PC-3 (cell line): Measurements from ENCODE around the gene LHFPL3. TPM values are rescaled to one million over a fixed set of nuclear protein-coding genes. Genes with fewer than 3 reads are reported as not detected.

Source experiments
- ATAC-seq: fragments of 200-7000 bp; cut with Tn5 transposase; 2 replicates; pipeline ENCODE4 v1.9.1; 2020; ENCODE audit warnings: mild to moderate bottlenecking, moderate library complexity
- BruUV-seq: library from RNA; stranded (reverse); fragments of 400-500 nt; replicated peaks from 2 replicates; lab custom pipeline; 2021; lab: Mats Ljungman, UMichigan
- CTCF ChIA-PET: fragments of 300-600 bp; sonication (Branson Sonifier 250); formaldehyde crosslinking; loops from one replicate; lab custom pipeline; 2022; ENCODE audit warnings: antibody characterized with exemption; lab: Charles Lee
- POLR2A ChIA-PET: fragments of 300-600 bp; sonication (Branson Sonifier 250); formaldehyde crosslinking; loops from one replicate; lab custom pipeline; 2022; ENCODE audit warnings: antibody characterized with exemption; ENCODE audit not compliant: unreplicated experiment; lab: Charles Lee
- DNase-seq: peaks from one replicate; pipeline ENCODE4 v3.0.0-alpha.2; 2015
- H2AFZ ChIP-seq: fragments of 300-600 bp; sonication (generic); 2 replicates; pipeline ENCODE4 v1.6.0; 2016; ENCODE audit warnings: antibody characterized with exemption, low read length
- H3F3A ChIP-seq: fragments of 300-600 bp; sonication (generic); one replicate; pipeline ENCODE4 v1.6.0; 2017; ENCODE audit warnings: antibody characterized with exemption, low read length, control low read depth, mild to moderate bottlenecking; ENCODE audit not compliant: unreplicated experiment
- H3K27ac ChIP-seq: fragments of 300-600 bp; sonication (generic); 2 replicates; pipeline ENCODE4 v1.5.1; 2016; ENCODE audit warnings: mild to moderate bottlenecking, low read length
- H3K27me3 ChIP-seq: fragments of 300-600 bp; sonication (generic); 2 replicates; pipeline ENCODE4 v1.6.1; 2016; ENCODE audit warnings: low read length, mixed read lengths
- H3K36me3 ChIP-seq: fragments of 300-600 bp; sonication (generic); 2 replicates; pipeline ENCODE4 v1.6.1; 2016; ENCODE audit warnings: low read depth, mixed run types, low read length, mixed read lengths
- H3K4me1 ChIP-seq: fragments of 300-600 bp; sonication (generic); 2 replicates; pipeline ENCODE4 v1.5.1; 2016; ENCODE audit warnings: low read length; ENCODE audit not compliant: insufficient read depth
- H3K4me2 ChIP-seq: fragments of 300-600 bp; sonication (generic); 2 replicates; pipeline ENCODE4 v1.6.0; 2016; ENCODE audit warnings: low read length
- H3K4me3 ChIP-seq: fragments of 300-600 bp; sonication (generic); 2 replicates; pipeline ENCODE4 v1.5.1; 2016; ENCODE audit warnings: mild to moderate bottlenecking, low read length, mixed read lengths
- H3K79me2 ChIP-seq: fragments of 300-600 bp; sonication (generic); 2 replicates; pipeline ENCODE4 v1.6.1; 2017; ENCODE audit warnings: low read length, mixed read lengths
- H3K9ac ChIP-seq: fragments of 300-600 bp; sonication (generic); 2 replicates; pipeline ENCODE4 v1.6.0; 2016; ENCODE audit warnings: mild to moderate bottlenecking, low read length
- H3K9me2 ChIP-seq: fragments of 300-600 bp; sonication (generic); replicated peaks from 2 replicates; pipeline ENCODE4 v1.6.1; 2016; ENCODE audit warnings: mixed run types, low read length, mixed read lengths
- H3K9me3 ChIP-seq: fragments of 300-600 bp; sonication (generic); 2 replicates; pipeline ENCODE4 v1.6.1; 2016; ENCODE audit warnings: low read length, mixed read lengths
- H4K20me1 ChIP-seq: fragments of 300-600 bp; sonication (generic); 2 replicates; pipeline ENCODE4 v1.6.1; 2016; ENCODE audit warnings: low read length, mixed read lengths
- EZH2 ChIP-seq: fragments of 300-600 bp; sonication (generic); IDR thresholded peaks from one replicate; pipeline ENCODE4 v1.6.1; 2017; ENCODE audit warnings: antibody characterized with exemption, mild to moderate bottlenecking, low read length; ENCODE audit not compliant: unreplicated experiment
- EZH2phosphoT487 ChIP-seq: fragments of 300-600 bp; sonication (generic); IDR thresholded peaks from 2 replicates; pipeline ENCODE4 v1.6.1; 2018; ENCODE audit warnings: mild to moderate bottlenecking, antibody characterized with exemption, low read length, borderline replicate concordance
- intact Hi-C: fragments of 100-400 bp; cut with micrococcal nuclease; formaldehyde crosslinking; loops from 2 replicates; pipeline ENCODE4 v1.9.0; 2023
- total RNA-seq: library from RNA; depleted of rRNA; stranded (reverse); fragments of >200 nt; gene quantifications from 2 replicates; pipeline ENCODE4 v1.2.3, GENCODE V29; 2014
- TF ChIP-seq, protein P1 (sequence below): fragments of 300-600 bp; sonication (generic); conservative IDR thresholded peaks from 2 replicates; pipeline ENCODE4 v1.5.1; 2017; ENCODE audit warnings: antibody characterized with exemption, low read depth, mild to moderate bottlenecking, low read length

The LHFPL3 gene
- total RNA-seq, 1 experiment from 2014 or later = not detected

DNA sequence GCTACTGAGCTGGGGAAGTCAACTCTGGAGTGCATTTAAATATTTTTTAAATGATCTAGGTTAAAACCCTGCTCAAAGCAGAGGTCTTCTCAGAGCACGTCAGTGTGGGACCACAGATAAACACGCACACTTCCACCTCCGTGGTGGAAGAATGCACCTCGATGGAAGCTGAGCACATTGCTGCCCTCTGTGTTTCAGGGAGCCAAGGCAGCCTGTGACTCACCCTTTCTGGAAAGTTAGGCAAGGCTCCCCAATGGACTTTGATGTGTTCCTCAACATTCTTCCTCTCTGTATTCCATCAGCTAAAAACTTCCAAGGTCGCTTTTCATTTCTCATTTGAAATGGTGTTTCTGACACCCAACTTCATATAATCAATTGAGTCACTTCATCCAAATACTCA, 514.8 kb downstream of the LHFPL3 start:
- TF ChIP-seq EZH2 = no peak
- TF ChIP-seq EZH2phosphoT487 = no peak
- TF ChIP-seq, protein P1, sequence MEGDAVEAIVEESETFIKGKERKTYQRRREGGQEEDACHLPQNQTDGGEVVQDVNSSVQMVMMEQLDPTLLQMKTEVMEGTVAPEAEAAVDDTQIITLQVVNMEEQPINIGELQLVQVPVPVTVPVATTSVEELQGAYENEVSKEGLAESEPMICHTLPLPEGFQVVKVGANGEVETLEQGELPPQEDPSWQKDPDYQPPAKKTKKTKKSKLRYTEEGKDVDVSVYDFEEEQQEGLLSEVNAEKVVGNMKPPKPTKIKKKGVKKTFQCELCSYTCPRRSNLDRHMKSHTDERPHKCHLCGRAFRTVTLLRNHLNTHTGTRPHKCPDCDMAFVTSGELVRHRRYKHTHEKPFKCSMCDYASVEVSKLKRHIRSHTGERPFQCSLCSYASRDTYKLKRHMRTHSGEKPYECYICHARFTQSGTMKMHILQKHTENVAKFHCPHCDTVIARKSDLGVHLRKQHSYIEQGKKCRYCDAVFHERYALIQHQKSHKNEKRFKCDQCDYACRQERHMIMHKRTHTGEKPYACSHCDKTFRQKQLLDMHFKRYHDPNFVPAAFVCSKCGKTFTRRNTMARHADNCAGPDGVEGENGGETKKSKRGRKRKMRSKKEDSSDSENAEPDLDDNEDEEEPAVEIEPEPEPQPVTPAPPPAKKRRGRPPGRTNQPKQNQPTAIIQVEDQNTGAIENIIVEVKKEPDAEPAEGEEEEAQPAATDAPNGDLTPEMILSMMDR = no peak
- BruUV-seq = no TSS peak
- ChIA-PET POLR2A (no interaction called here), CTCF (no interaction called here)
- intact Hi-C loops = loop anchor here (10.0 kb wide), 1 partner anchor 568 kb away; no protein-coding TSS in a partner anchor
- H2AFZ ChIP-seq = no peak overlapping the region
- no peaks in the 10 kb centered on the region for H3K9me3 ChIP-seq
- H3K4me1 ChIP-seq = no peaks in the 10 kb centered on the region
- H3K27me3 ChIP-seq = peaks cover 45% of the 10 kb centered on the region
- no peaks in the 10 kb centered on the region for H3F3A ChIP-seq
- no peak overlapping the region for H3K4me3 ChIP-seq
- no peaks in the 10 kb centered on the region for H3K79me2 ChIP-seq
- ATAC-seq (no peak), DNase-seq (no peak)
- no peaks in the 10 kb centered on the region for H3K36me3 ChIP-seq
- no peak overlapping the region for H3K27ac ChIP-seq
- no peak overlapping the region for H3K9ac ChIP-seq
- no peak overlapping the region for H3K4me2 ChIP-seq
- H4K20me1 ChIP-seq = no peaks in the 10 kb centered on the region
- H3K9me2 ChIP-seq = no peaks in the 10 kb centered on the region

DNA sequence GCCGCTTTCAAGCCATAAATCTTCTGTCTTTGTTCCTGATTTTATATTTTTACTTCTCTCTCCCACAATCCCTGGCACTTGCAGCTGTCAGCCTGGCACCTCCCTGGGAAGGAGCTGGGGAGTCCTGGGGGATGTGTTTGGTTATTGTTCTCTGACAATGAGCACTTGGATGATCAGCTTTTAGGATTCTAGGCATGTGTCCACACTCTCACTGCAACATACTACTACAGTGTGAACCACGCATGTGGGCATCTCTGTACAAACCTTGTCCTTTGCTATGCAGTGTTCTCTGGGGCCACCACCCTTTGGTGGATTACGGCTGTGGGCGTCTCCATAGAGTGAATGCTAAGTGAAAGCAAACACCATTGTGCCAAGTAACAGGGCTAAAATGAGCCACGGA, 517.2 kb downstream of the LHFPL3 start:
- TF ChIP-seq, protein P1 = no peak
- TF ChIP-seq EZH2phosphoT487 (no peak), EZH2 (no peak)
- Histone ChIP-seq H2AFZ (no peak overlapping the region), H3K36me3 (no peaks in the 10 kb centered on the region), H3K9me2 (no peaks in the 10 kb centered on the region), H3K4me3 (no peak overlapping the region), H3K4me1 (no peaks in the 10 kb centered on the region), H3K79me2 (no peaks in the 10 kb centered on the region), H4K20me1 (no peaks in the 10 kb centered on the region), H3K4me2 (no peak overlapping the region), H3K9ac (no peak overlapping the region), H3F3A (no peaks in the 10 kb centered on the region), H3K27ac (no peak overlapping the region), H3K9me3 (no peaks in the 10 kb centered on the region), H3K27me3 (peaks cover 45% of the 10 kb centered on the region)
- no TSS peak for BruUV-seq
- intact Hi-C loops = loop anchor here (5.0 to 10.0 kb wide), 2 partner anchors 571 to 613 kb away; no protein-coding TSS in a partner anchor
- DNase-seq = no peak
- no peak for ATAC-seq
- ChIA-PET CTCF (no interaction called here), POLR2A (no interaction called here)

DNA sequence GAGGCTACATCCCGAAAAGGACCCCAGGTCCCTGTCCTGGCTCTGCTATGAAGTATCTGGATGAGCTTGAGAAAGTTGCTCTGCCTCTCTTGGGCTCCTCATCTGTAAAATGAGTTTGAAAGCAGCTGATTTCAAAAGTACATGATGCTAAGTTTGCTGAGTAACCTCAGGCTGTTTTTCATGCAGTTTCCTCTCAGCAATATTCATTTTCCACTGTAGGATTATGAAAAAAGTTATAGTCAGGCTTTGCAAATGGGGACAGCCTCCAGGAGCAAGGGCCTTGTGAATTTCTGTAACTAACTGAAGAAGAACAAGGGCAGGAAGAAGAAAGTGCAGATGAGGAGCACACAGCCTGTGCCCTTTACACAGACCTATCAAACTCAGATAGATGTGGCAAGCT, 518.3 kb downstream of the LHFPL3 start:
- Histone ChIP-seq H3K9me2 (no peaks in the 10 kb centered on the region), H3K79me2 (no peaks in the 10 kb centered on the region), H3F3A (no peaks in the 10 kb centered on the region), H3K4me1 (no peaks in the 10 kb centered on the region), H3K27ac (no peak overlapping the region), H2AFZ (no peak overlapping the region), H4K20me1 (no peaks in the 10 kb centered on the region), H3K4me2 (no peak overlapping the region), H3K27me3 (peaks cover 48% of the 10 kb centered on the region), H3K9ac (no peak overlapping the region), H3K4me3 (no peak overlapping the region), H3K36me3 (no peaks in the 10 kb centered on the region), H3K9me3 (no peaks in the 10 kb centered on the region)
- ATAC-seq = no peak
- ChIA-PET POLR2A (no interaction called here), CTCF (no interaction called here)
- no peak for DNase-seq
- intact Hi-C loops = loop anchor here (5.0 to 10.0 kb wide), 2 partner anchors 572 to 614 kb away; no protein-coding TSS in a partner anchor
- no TSS peak for BruUV-seq
- TF ChIP-seq EZH2 (no peak), EZH2phosphoT487 (no peak)
- TF ChIP-seq, protein P1 = no peak
